ENCODE results near the gene VDAC1. TPM values are rescaled to one million over a fixed set of nuclear protein-coding genes. Genes with fewer than 3 reads are reported as not detected.

The VDAC1 gene
- total and polyA plus RNA-seq, 2 donors (not counting 3 experiments of a cell fraction or from before 2014, with no cell fraction given) = 116 to 247 TPM

DNA sequence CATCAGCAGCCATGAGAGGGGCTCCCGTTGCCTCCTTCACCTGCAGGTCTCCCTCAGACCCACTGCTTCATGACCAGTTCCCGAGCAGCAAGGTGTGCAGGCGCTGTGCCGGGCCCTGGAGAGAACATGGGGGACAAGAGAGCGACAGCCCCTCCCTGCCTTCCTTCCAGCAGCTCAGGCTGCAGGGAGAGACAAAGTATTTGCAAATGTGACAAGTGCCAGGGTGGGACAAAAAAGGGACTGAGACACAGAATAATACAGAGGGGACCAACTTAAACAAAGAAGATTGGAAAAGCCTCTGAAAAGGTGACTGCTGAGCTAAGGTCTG lies 22.5 kb upstream of the VDAC1 start:
- DNase-seq (ENCODE audit: low read depth, low spot score) (no peak), FAIRE-seq (no peak)
- dilution Hi-C loops (cut with MboI; ENCODE audit: extremely low pct_ligation_motif_present, low sequenced_read_pairs) = no loop called here
- Histone ChIP-seq H3K9me3 (replicated peaks; ENCODE audit: control insufficient read depth, insufficient read depth, low read length) (no peaks in the 10 kb centered on the region), H3K9me1 (replicated peaks; ENCODE audit: control insufficient read depth, extremely low read depth, insufficient read depth, low read length) (no peaks in the 10 kb centered on the region), H3K27me3 (ENCODE audit: control insufficient read depth in 2 of 2, insufficient read depth in 2 of 2, low read length in 2 of 2) (no peaks in the 10 kb centered on the region), H3K79me2 (ENCODE audit: control insufficient read depth, insufficient read depth, low read length) (no peaks in the 10 kb centered on the region), H2AFZ (ENCODE audit: low read depth, low read length) (no peak overlapping the region), H3K9ac (replicated peaks; ENCODE audit: extremely low read depth, insufficient read depth, low read length) (no peak overlapping the region), H3K4me2 (ENCODE audit: insufficient read depth, low read length) (no peak overlapping the region), H3K4me3 (replicated peaks in 1 of 3; ENCODE audit: insufficient read depth in 1 of 3, low read depth in 1 of 3, low read length in 3 of 3) (no peak overlapping the region), H3K4me1 (ENCODE audit: control insufficient read depth, extremely low read depth, insufficient read depth, low read length) (peaks cover 3% of the 10 kb centered on the region), H4K20me1 (replicated peaks; ENCODE audit: control insufficient read depth, extremely low read depth, insufficient read depth, low read length) (no peaks in the 10 kb centered on the region), H3K36me3 (ENCODE audit: control insufficient read depth in 2 of 2, extremely low read depth in 1 of 2, insufficient read depth in 2 of 2, low read length in 2 of 2) (no peaks in the 10 kb centered on the region), H3K27ac (ENCODE audit: insufficient read depth, low read depth, low read length) (no peak overlapping the region)
- CTCF ChIA-PET = interaction anchor here (1.0 to 6.8 kb wide), 3 partner anchors 15 to 113 kb away, joined by 3 to 145 read pairs (median 4); no protein-coding TSS in a partner anchor
- POLR2A ChIA-PET = no interaction called here
- no TSS peak for BruUV-seq (replicated peaks)
- intact Hi-C loops (cut with micrococcal nuclease) = no loop called here
- TF ChIP-seq, protein P1, sequence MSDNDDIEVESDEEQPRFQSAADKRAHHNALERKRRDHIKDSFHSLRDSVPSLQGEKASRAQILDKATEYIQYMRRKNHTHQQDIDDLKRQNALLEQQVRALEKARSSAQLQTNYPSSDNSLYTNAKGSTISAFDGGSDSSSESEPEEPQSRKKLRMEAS (IDR thresholded peaks at IDR 0.05; ENCODE audit: insufficient read depth, insufficient read length) = no peak
- TF ChIP-seq JUN (IDR thresholded peaks at IDR 0.05; ENCODE audit: borderline replicate concordance, insufficient read depth, insufficient read length, low read depth) (no peak), POLR2A (IDR thresholded peaks at IDR 0.05; ENCODE audit: low read depth, low read length) (no peak), POLR2AphosphoS5 (IDR thresholded peaks at IDR 0.05; ENCODE audit: insufficient read depth, low read depth, low read length) (no peak), MYC (IDR thresholded peaks at IDR 0.05; ENCODE audit: low read depth, low read length) (no peak), EZH2 (IDR thresholded peaks at IDR 0.05; ENCODE audit: borderline replicate concordance, low read depth, low read length, severe bottlenecking) (no peak), FOS (IDR thresholded peaks at IDR 0.05; ENCODE audit: borderline replicate concordance, insufficient read depth, low read length) (no peak), GATA2 (IDR thresholded peaks at IDR 0.05; ENCODE audit: insufficient read depth, insufficient read length, low read depth, low read length) (no peak)
- TF ChIP-seq, protein P2, sequence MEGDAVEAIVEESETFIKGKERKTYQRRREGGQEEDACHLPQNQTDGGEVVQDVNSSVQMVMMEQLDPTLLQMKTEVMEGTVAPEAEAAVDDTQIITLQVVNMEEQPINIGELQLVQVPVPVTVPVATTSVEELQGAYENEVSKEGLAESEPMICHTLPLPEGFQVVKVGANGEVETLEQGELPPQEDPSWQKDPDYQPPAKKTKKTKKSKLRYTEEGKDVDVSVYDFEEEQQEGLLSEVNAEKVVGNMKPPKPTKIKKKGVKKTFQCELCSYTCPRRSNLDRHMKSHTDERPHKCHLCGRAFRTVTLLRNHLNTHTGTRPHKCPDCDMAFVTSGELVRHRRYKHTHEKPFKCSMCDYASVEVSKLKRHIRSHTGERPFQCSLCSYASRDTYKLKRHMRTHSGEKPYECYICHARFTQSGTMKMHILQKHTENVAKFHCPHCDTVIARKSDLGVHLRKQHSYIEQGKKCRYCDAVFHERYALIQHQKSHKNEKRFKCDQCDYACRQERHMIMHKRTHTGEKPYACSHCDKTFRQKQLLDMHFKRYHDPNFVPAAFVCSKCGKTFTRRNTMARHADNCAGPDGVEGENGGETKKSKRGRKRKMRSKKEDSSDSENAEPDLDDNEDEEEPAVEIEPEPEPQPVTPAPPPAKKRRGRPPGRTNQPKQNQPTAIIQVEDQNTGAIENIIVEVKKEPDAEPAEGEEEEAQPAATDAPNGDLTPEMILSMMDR (IDR thresholded peaks at IDR 0.05; ENCODE audit: extremely low read depth in 1 of 2, insufficient read depth in 1 of 2, low read depth in 1 of 2, low read length in 2 of 2) = no peak

Data from endothelial cell of umbilical vein (primary cell).